ENCODE results near the gene PEX14.

DNA sequence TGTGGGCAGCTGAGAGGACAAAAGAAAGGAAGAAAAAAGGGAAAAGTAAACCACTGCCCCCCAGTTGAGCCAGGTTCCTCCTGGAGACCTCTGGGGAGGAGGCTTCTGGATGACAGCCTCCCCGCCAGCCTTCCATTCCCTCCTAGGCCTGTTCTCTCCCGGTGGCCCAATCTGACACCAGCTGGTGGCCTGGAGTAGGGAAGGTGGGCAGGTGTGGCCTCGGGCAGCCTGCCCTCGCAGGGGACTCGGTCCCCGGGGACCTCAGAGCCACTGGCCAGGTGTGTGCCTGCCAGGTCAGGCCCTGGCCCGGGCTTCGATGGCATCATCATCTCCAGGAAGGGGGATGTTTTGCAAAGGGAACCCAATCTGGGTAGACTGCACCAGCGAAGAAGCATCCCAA lies 162.7 kb downstream of the PEX14 start:
- TF ChIP-seq SUZ12 (IDR thresholded peaks at IDR 0.05; ENCODE audit: extremely low read depth, insufficient read depth, insufficient read length) (no peak), ZNF274 (IDR thresholded peaks at IDR 0.05; ENCODE audit: low read depth, low read length) (no peak)

Data from NT2/D1 (cell line).